Erythroblast (primary cell): ENCODE measurements around the gene TACR3.

Experiments
- GATA1 ChIP-seq: IDR thresholded peaks from 2 replicates; pipeline ENCODE4 v1.6.1; 2011; ENCODE audit warnings: low read depth, mild to moderate bottlenecking, control low read depth, low read length, moderate library complexity
- POLR2A ChIP-seq: IDR thresholded peaks from 2 replicates; pipeline ENCODE4 v1.6.1; 2011; ENCODE audit warnings: mild to moderate bottlenecking, low read length

- TF ChIP-seq POLR2A = no peak
- no peak for TF ChIP-seq GATA1
Observed at GRCh38 chr4:103591841-103592240, 127.9 kb downstream of the TACR3 start.
